IMR-90 (cell line): ENCODE results near the gene CD8B2. TPM values are rescaled to one million over a fixed set of nuclear protein-coding genes. Genes with fewer than 3 reads are reported as not detected.
"Not testable (repeated sequence)": the region's sequence is repeated elsewhere in the genome, so short reads cannot be mapped to it uniquely, and the experiment has no call there.

Experiments
- ATAC-seq: fragments of 200-7000 bp; cut with Tn5 transposase; 2 replicates; pipeline ENCODE4 v1.9.1; 2020; ENCODE audit warnings: low read depth, mild to moderate bottlenecking, moderate library complexity
- BruUV-seq: library from RNA; stranded (reverse); fragments of 400-500 nt; replicated peaks from 2 replicates; lab custom pipeline; 2021; lab: Mats Ljungman, UMichigan
- CTCF ChIA-PET: fragments of 300-600 bp; formaldehyde crosslinking; extraction: SDS; loops from one replicate; lab custom pipeline; 2021; ENCODE audit warnings: antibody characterized with exemption; lab: Yijun Ruan, JAX
- POLR2A ChIA-PET: fragments of 300-600 bp; sonication (Branson Sonifier 250); formaldehyde crosslinking; loops from one replicate; lab custom pipeline; 2022; ENCODE audit warnings: antibody characterized with exemption; ENCODE audit not compliant: unreplicated experiment; lab: Charles Lee
- DNase-seq: peaks from one replicate; pipeline ENCODE4 v3.0.0; 2013
- H2AFZ ChIP-seq: replicated peaks from 2 replicates; pipeline ENCODE3; 2013; ENCODE audit warnings: low read length, mild to moderate bottlenecking; ENCODE audit not compliant: poor library complexity
- H2AK5ac ChIP-seq: 2 replicates; pipeline ENCODE4 v1.6.1; 2013; ENCODE audit warnings: low read depth, low read length, inconsistent platforms
- H2AK9ac ChIP-seq: replicated peaks from 2 replicates; pipeline ENCODE3; 2013; ENCODE audit warnings: mild to moderate bottlenecking, low read depth, low read length, moderate library complexity; ENCODE audit not compliant: poor library complexity
- H2BK120ac ChIP-seq: 2 replicates; pipeline ENCODE4 v1.6.1; 2013; ENCODE audit warnings: low read depth, low read length, inconsistent platforms
- H2BK15ac ChIP-seq: 3 replicates; pipeline ENCODE4 v1.6.1; 2013; ENCODE audit warnings: low read depth, low read length, inconsistent platforms
- H2BK20ac ChIP-seq: 2 replicates; pipeline ENCODE4 v1.6.1; 2013; ENCODE audit warnings: low read depth, mild to moderate bottlenecking, inconsistent platforms, low read length, moderate library complexity
- H2BK5ac ChIP-seq: 2 replicates; pipeline ENCODE4 v1.6.1; 2013; ENCODE audit warnings: mild to moderate bottlenecking, low read depth, low read length, inconsistent platforms; ENCODE audit not compliant: poor library complexity, severe bottlenecking
- H3K14ac ChIP-seq: replicated peaks from 2 replicates; pipeline ENCODE4 v1.6.1; 2013; ENCODE audit warnings: low read depth, low read length, inconsistent platforms
- H3K18ac ChIP-seq: 2 replicates; pipeline ENCODE4 v1.6.1; 2013; ENCODE audit warnings: low read depth, low read length, control low read depth
- H3K23ac ChIP-seq: 2 replicates; pipeline ENCODE4 v1.6.1; 2013; ENCODE audit warnings: low read depth, low read length, inconsistent platforms
- H3K27ac ChIP-seq: 2 replicates; pipeline ENCODE4 v1.5.1; 2013; ENCODE audit warnings: mild to moderate bottlenecking, control low read depth, low read length; ENCODE audit not compliant: insufficient read depth
- H3K27me3 ChIP-seq: 2 replicates; pipeline ENCODE4 v1.6.1; 2013; ENCODE audit warnings: low read length; ENCODE audit not compliant: control insufficient read depth, insufficient read depth
- H3K36me3 ChIP-seq: 2 replicates; pipeline ENCODE4 v1.6.1; 2013; ENCODE audit warnings: low read length, mixed read lengths; ENCODE audit not compliant: control insufficient read depth, insufficient read depth
- H3K4ac ChIP-seq: 2 replicates; pipeline ENCODE4 v1.6.1; 2013; ENCODE audit warnings: low read depth, low read length, inconsistent platforms
- H3K4me1 ChIP-seq: 2 replicates; pipeline ENCODE4 v1.6.1; 2013; ENCODE audit warnings: low read length, mixed read lengths; ENCODE audit not compliant: control insufficient read depth, insufficient read depth
- H3K4me2 ChIP-seq: 2 replicates; pipeline ENCODE4 v1.6.1; 2013; ENCODE audit warnings: low read depth, mild to moderate bottlenecking, control low read depth, low read length, moderate library complexity
- H3K4me3 ChIP-seq: 2 replicates; pipeline ENCODE4 v1.5.1; 2013; ENCODE audit warnings: low read depth, mild to moderate bottlenecking, control low read depth, low read length, moderate library complexity; ENCODE audit not compliant: insufficient read depth
- H3K56ac ChIP-seq: 2 replicates; pipeline ENCODE4 v1.6.1; 2013; ENCODE audit warnings: low read length, inconsistent platforms; ENCODE audit not compliant: insufficient read depth; ENCODE audit errors: extremely low read depth
- H3K79me1 ChIP-seq, 2 experiments: 2 replicates each; pipeline ENCODE4 v1.6.1; 2013; ENCODE audit warnings: low read length in 2 of 2, inconsistent platforms in 1 of 2, low read depth in 1 of 2
- H3K9ac ChIP-seq: 2 replicates; pipeline ENCODE4 v1.6.1; 2013; ENCODE audit warnings: low read depth, low read length, control low read depth
- H3K9me1 ChIP-seq: 2 replicates; pipeline ENCODE4 v1.6.1; 2013; ENCODE audit warnings: low read length, inconsistent platforms; ENCODE audit not compliant: insufficient read depth
- H3K9me3 ChIP-seq: 2 replicates; pipeline ENCODE4 v1.6.1; 2013; ENCODE audit warnings: low read length; ENCODE audit not compliant: control insufficient read depth, insufficient read depth
- H4K20me1 ChIP-seq: 2 replicates; pipeline ENCODE4 v1.6.1; 2013; ENCODE audit warnings: low read length, inconsistent platforms; ENCODE audit not compliant: insufficient read depth
- H4K5ac ChIP-seq: 2 replicates; pipeline ENCODE4 v1.6.1; 2013; ENCODE audit warnings: mild to moderate bottlenecking, low read depth, low read length, control low read depth
- H4K8ac ChIP-seq, 2 experiments: 2 replicates each; pipeline ENCODE4 v1.6.1; 2013; ENCODE audit warnings: low read depth in 2 of 2, low read length in 2 of 2, control low read depth in 1 of 2, inconsistent platforms in 1 of 2
- H4K91ac ChIP-seq: 2 replicates; pipeline ENCODE4 v1.6.1; 2013; ENCODE audit warnings: low read depth, low read length, inconsistent platforms; ENCODE audit not compliant: insufficient read depth
- WGBS, 2 experiments: methylation state at CpG; one replicate each; pipeline versions ENCODE4 v1.1.5 to v1.1.7; 2013; ENCODE audit warnings: missing lambda C conversion rate in 2 of 2; ENCODE audit not compliant: insufficient read length in 1 of 2; ENCODE audit errors: extremely low coverage in 2 of 2; 5-methylcytosine and 5-hydroxymethylcytosine counted together
- dilution Hi-C: fragments of 300-500 bp; cut with HindIII; formaldehyde crosslinking; loops from one replicate; pipeline ENCODE4 v1.14.3; 2018; ENCODE audit warnings: low sequenced_read_pairs; ENCODE audit not compliant: unreplicated experiment
- in situ Hi-C: fragments of 300-500 bp; cut with MboI; formaldehyde crosslinking; loops from 3 replicates; pipeline ENCODE4 v1.14.3; 2019; ENCODE audit warnings: low sequenced_read_pairs, inconsistent platforms, mixed read lengths
- intact Hi-C: fragments of 100-400 bp; cut with micrococcal nuclease; formaldehyde crosslinking; loops from 2 replicates; pipeline ENCODE4 v1.10.0; 2022
- polyA plus RNA-seq, 3 experiments: library from polyadenylated mRNA; depleted of rRNA; stranded (reverse); fragments of >200 nt; gene quantifications; 2 replicates each; pipeline ENCODE4 v1.2.3, GENCODE V29; 2012; ENCODE audit warnings: low replicate concordance in 1 of 3
- total RNA-seq: library from RNA; depleted of rRNA; stranded (reverse); fragments of >200 nt; gene quantifications from 2 replicates; pipeline ENCODE4 v1.2.3, GENCODE V29; 2012

Gene CD8B2
- total and polyA plus RNA-seq, 2 of the 4 experiments (the other 2 are of a cell fraction): not detected

DNA sequence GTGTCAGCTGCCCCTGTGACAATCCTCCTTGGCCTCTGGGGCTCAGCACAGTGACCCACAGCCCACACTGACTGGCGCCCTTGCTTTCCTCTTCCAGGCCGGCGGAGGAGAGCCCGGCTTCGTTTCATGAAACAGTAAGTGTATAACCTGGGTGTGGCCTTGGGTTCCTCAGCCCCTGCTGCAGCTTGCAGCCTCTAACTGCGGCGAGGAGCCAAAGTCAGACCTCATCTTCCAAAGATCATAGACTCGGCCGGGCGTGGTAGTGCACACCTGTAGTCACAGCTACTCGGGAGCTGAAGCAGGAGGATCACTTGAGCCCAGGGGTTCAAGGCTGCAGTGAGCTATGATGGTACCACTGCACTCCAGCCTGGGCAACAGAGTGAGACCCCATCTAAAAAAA is 17.0 kb downstream of the CD8B2 start:
- H3K4me2 ChIP-seq, H3K4me1 ChIP-seq, intact Hi-C loops, H2AFZ ChIP-seq, H2BK20ac ChIP-seq, POLR2A ChIA-PET, H3K14ac ChIP-seq, DNase-seq, dilution Hi-C loops, H2BK15ac ChIP-seq, H3K36me3 ChIP-seq, H4K20me1 ChIP-seq, H3K23ac ChIP-seq, CTCF ChIA-PET, H2AK9ac ChIP-seq, H2AK5ac ChIP-seq, H3K27ac ChIP-seq, H2BK120ac ChIP-seq, H4K91ac ChIP-seq, H3K56ac ChIP-seq, H3K4ac ChIP-seq, H3K27me3 ChIP-seq, in situ Hi-C loops, H3K18ac ChIP-seq, H2BK5ac ChIP-seq, H3K9me1 ChIP-seq, H3K4me3 ChIP-seq, H4K8ac ChIP-seq, H3K79me1 ChIP-seq, BruUV-seq, H3K9me3 ChIP-seq, H4K5ac ChIP-seq, ATAC-seq, H3K9ac ChIP-seq: not testable (repeated sequence)
- WGBS, 2 experiments: no CpG with 5 or more reads among the region's 11 CpGs

DNA sequence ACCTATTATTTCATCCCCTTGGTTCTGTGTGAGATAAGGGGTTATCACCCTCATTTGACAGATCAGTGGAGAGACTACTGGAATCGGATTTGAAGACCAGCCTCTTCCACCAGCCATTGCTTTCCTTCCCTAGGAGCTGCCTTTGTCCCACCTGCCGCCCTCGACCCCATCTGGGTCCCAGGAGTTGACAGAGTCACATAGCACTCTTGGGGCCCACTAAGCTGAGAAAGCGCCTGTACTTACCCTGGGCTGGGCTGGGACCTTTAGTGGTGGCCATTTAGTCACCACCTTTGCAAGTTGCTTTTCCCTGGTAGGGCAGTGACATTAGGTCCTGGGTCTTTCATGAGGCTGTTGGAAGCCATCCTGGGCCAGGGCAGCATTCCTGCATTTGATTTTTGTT is 17.6 kb downstream of the CD8B2 start:
- H2BK20ac ChIP-seq, H2BK15ac ChIP-seq, dilution Hi-C loops, ATAC-seq, BruUV-seq, H3K4me1 ChIP-seq, in situ Hi-C loops, DNase-seq, H3K4ac ChIP-seq, H3K4me3 ChIP-seq, POLR2A ChIA-PET, H3K9ac ChIP-seq, H3K23ac ChIP-seq, H3K56ac ChIP-seq, H4K8ac ChIP-seq, H4K5ac ChIP-seq, H3K27me3 ChIP-seq, H3K18ac ChIP-seq, H3K36me3 ChIP-seq, H2AK5ac ChIP-seq, H3K4me2 ChIP-seq, H2AK9ac ChIP-seq, H3K27ac ChIP-seq, H3K79me1 ChIP-seq, CTCF ChIA-PET, H2AFZ ChIP-seq, H4K91ac ChIP-seq, H3K9me1 ChIP-seq, H2BK120ac ChIP-seq, H3K9me3 ChIP-seq, H3K14ac ChIP-seq, H2BK5ac ChIP-seq, intact Hi-C loops, H4K20me1 ChIP-seq: not testable (repeated sequence)
- WGBS, 2 experiments: no CpG with 5 or more reads among the region's 4 CpGs
